PFSK-1 (cell line): ENCODE data around the gene RNPEP.

Experiments
- FOXP2 ChIP-seq: optimal IDR thresholded peaks from 2 replicates; pipeline ENCODE3; 2011; ENCODE audit warnings: borderline replicate concordance, control low read depth, inconsistent platforms; ENCODE audit not compliant: insufficient read depth; ENCODE audit errors: extremely low read length, extremely low read depth
- POLR2AphosphoS5 ChIP-seq: IDR thresholded peaks from 2 replicates; pipeline ENCODE4 v1.6.1; 2012; ENCODE audit warnings: low read depth, mild to moderate bottlenecking, control low read depth, low read length, moderate library complexity
- REST ChIP-seq, 2 experiments: IDR thresholded peaks; 2 replicates each; pipeline versions ENCODE4 v1.6.1 to v1.8.0; 2011 to 2012; ENCODE audit warnings: low read depth in 2 of 2, low read length in 2 of 2, control low read depth in 1 of 2, inconsistent platforms in 1 of 2, mild to moderate bottlenecking in 1 of 2, moderate library complexity in 1 of 2; ENCODE audit not compliant: insufficient read depth in 1 of 2
- SIN3A ChIP-seq: IDR thresholded peaks from 2 replicates; pipeline ENCODE4 v1.6.1; 2012; ENCODE audit warnings: mild to moderate bottlenecking, low read length, moderate library complexity, borderline replicate concordance; ENCODE audit not compliant: insufficient read depth
- TAF1 ChIP-seq: IDR thresholded peaks from 2 replicates; pipeline ENCODE4 v1.6.1; 2012; ENCODE audit warnings: low read length, control low read depth, borderline replicate concordance; ENCODE audit not compliant: insufficient read depth

- no peak for TF ChIP-seq POLR2AphosphoS5
- TF ChIP-seq REST (IDR thresholded peaks at IDR 0.05; ENCODE audit: insufficient read depth in 1 of 2, low read depth in 2 of 2, low read length in 2 of 2): no peak
- no peak for TF ChIP-seq TAF1
- no peak for TF ChIP-seq SIN3A
- TF ChIP-seq FOXP2: no peak
These were observed 38.4 kb upstream of the RNPEP start for GRCh38 chr1:201944002-201944401.
